G401 (cell line): ENCODE data around the gene NECTIN3. TPM values are rescaled to one million over a fixed set of nuclear protein-coding genes. Genes with fewer than 3 reads are reported as not detected.

Experiments
- DNase-seq: peaks from one replicate; pipeline ENCODE4 v3.0.0-alpha.2; 2015; ENCODE audit warnings: low spot score
- in situ Hi-C: cut with HindIII; loops from 2 replicates; pipeline ENCODE4 v1.10.0; 2016; ENCODE audit warnings: low sequenced_read_pairs, mixed read lengths
- total RNA-seq: library from RNA; depleted of rRNA; stranded (reverse); fragments of >200 nt; shearing (Covaris generic); gene quantifications from 2 replicates; pipeline ENCODE4 v1.2.3, GENCODE V29; 2014

NECTIN3 gene
- total RNA-seq, 1 experiment from 2014 or later = not detected

DNA sequence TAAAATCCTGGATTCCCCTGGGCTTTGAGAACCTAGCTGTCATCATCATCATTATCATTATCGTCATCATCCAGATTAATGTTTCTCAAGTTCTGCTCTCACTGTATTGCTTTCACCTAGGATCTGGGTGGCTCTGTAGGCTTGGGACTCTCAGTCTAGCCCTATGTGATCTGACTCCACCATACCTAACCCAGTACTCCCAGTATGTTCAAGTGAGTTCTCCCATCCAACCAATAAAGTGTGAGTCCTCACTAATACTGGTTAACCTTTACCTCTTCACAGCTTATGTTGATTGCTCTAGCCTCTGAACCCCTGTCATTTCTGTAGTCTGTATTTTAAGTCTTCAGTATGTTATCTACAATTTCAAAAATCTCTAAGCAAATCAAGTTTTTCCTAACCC lies 102.3 kb downstream of the NECTIN3 start:
- in situ Hi-C loops = no loop called here

GRCh38 chr3:111190518-111190917 lies 118.9 kb downstream of the NECTIN3 start:
- in situ Hi-C loops = no loop called here
- no peak for DNase-seq

More for the DNA sequence above, 102.3 kb downstream of the NECTIN3 start:
- DNase-seq = no peak

GRCh38 chr3:111193472-111193871 lies 121.9 kb downstream of the NECTIN3 start:
- DNase-seq = no peak
- in situ Hi-C loops = no loop called here

- in situ Hi-C loops = no loop called here
- no peak for DNase-seq
Observed at GRCh38 chr3:111194048-111194447, 122.4 kb downstream of the NECTIN3 start.

GRCh38 chr3:111197485-111197884 lies 125.9 kb downstream of the NECTIN3 start:
- in situ Hi-C loops = no loop called here
- no peak for DNase-seq

GRCh38 chr3:111200027-111200426 lies 128.4 kb downstream of the NECTIN3 start:
- no peak for DNase-seq
- in situ Hi-C loops = no loop called here

DNA sequence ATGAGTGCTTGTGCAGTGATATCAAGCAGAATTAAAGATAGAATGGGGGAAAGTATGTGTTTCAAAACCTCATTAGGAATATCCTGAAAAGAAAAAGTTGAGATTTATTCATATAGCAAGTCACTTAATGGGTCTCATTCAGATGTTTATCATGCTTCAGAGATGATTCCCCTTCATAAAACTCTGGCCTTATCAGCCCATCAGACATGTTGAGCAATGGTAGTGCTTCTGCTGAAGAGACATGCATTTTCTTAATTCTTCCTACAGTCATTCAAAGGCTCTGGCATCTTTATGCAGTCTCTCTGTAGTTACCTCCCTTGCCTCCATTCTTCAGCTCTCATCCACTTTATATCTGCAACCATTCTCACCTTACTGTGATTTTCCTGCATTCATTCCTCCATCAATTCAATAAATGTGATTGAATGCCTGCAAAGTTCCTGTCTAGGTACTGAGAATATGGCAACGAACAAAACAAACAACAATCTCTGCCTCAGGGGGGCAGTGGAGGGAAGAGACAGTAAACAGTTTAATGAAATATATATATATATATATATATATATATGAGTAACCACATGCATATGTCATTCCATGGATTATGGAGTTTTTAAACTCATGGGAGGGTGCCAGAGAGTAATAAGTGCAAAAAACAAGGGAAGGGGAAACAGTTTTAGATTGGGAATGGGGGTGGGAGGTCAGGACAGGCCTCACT lies 138.5 kb downstream of the NECTIN3 start:
- DNase-seq = no peak
- in situ Hi-C loops = no loop called here

DNA sequence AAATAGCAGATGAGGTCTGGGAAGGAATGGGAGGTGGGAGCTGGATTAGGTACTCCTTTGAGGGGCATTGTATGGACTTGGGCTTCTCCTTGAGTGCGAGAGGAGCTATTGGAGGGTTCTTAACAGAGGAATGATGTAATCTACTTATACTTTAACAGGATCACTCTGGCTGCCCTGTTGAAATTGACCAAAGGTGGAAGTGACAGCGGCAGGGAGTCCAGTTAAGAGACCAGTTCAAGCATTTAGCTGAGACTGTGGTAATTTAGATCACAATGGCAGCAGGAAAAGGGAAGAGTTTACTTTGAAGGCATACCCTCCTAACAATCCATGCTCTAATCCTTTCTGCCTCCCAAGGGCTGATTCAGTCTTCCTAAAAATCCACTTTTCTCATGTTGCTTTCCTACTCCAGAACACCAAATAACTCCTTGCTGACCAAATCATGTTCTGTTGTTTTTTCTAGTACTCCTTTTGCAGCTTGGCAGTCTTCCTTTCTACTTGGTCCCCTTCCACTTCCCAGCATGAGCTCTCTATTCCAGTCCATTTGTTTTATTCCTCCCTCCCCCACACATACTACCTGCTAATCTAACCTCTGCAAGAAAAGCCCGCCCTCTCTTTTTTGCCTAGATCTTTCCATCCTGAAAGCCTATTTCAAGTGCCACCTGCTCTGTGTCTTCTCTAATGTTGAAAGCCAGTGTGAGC lies 139.4 kb downstream of the NECTIN3 start:
- DNase-seq = no peak
- in situ Hi-C loops = no loop called here

- DNase-seq = no peak
- in situ Hi-C loops = no loop called here
Observed at GRCh38 chr3:111212511-111212910, 140.9 kb downstream of the NECTIN3 start.

DNA sequence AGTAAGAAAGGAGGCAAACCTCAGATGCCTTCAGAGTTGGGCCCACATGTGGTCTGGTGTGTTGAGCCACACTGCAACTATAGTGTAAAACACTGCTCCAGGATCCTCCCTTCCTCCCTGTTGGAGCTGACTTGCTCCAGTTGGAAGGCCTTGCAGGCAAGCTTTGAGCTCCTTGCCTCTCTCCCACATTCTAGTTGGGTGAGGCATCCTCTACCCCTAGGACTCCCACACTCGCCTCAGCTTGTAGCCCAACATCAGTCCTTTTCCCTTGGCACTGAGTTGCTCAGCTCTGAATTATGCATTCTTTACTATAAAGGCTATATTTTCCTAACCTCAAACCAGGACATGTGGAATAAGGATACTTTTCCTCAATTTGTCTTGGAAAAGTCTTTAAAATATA lies 143.9 kb downstream of the NECTIN3 start:
- in situ Hi-C loops = no loop called here

GRCh38 chr3:111218615-111219014 lies 147.0 kb downstream of the NECTIN3 start:
- DNase-seq = no peak
- in situ Hi-C loops = no loop called here

More for the DNA sequence above, 143.9 kb downstream of the NECTIN3 start:
- DNase-seq = no peak

DNA sequence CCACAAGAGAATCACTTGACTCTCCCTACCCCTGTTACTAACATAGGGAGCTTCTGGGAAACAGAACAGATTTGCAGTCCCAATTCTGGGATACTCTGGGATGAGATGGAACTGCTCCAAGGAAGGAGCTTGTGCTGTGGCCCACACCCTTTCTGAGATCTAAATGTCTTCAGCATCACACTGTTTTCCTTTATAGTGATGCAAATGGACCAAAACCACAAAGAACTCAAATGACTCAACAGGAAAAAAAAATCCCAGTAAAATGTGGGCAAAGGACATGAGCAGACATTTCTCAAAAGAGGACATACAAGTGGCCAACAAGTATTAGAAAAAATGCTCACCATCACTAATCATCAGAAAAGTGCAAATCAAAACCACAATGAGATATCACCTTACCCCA lies 155.6 kb downstream of the NECTIN3 start:
- DNase-seq = no peak
- in situ Hi-C loops = no loop called here

GRCh38 chr3:111229301-111229700 lies 157.7 kb downstream of the NECTIN3 start:
- DNase-seq = no peak
- in situ Hi-C loops = no loop called here

DNA sequence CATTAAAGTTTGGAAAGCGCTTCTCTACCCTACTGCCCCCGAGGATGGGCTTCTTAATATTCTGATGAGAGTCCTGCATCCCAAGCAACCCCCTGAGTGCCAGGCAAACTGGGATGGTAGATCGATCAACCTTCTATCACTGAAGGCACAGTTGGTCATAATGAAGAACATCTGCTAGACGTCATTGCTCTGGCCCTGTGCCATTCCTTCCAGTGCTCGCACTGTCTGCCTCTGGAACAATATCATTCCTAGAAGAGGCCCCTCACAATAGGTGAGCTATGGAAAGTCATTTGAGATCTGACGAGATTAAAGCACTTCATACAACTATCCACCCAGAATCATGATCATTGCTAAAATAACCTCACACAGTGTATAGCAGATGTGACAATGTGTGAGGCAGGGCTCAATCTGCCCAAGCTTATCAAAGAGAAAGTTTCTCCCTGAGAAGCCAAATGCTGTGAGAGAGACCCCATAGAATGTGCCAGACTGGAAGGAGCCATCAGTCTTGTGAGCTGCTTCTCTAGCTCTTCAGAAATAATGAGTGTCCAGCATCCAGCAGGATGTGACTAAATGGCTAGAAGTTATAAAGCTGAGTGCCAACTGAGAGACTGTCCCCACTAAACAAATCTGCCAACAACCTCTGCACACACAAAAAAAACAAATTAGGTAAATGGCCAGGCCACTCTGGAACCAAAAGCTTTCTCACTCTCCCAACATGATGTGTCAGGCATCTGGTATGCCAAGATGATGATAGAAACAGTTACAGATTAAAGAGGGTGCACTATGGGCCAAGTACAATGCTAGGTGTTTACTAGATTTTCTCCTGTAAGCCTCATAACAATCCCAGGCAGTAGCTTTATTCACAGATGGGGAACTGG lies 165.5 kb downstream of the NECTIN3 start:
- no peak for DNase-seq
- in situ Hi-C loops = no loop called here

GRCh38 chr3:111237946-111238345 lies 166.3 kb downstream of the NECTIN3 start:
- in situ Hi-C loops = no loop called here
- DNase-seq = no peak

GRCh38 chr3:111238885-111239284 lies 167.3 kb downstream of the NECTIN3 start:
- in situ Hi-C loops = no loop called here
- no peak for DNase-seq

GRCh38 chr3:111241960-111242359 lies 170.3 kb downstream of the NECTIN3 start:
- in situ Hi-C loops = no loop called here
- no peak for DNase-seq
